ENCODE results near the gene POMC. TPM values are rescaled to one million over a fixed set of nuclear protein-coding genes. Genes with fewer than 3 reads are reported as not detected.

Gene POMC
- total RNA-seq, 1 donor from 2014 or later, result 7.5 TPM

DNA sequence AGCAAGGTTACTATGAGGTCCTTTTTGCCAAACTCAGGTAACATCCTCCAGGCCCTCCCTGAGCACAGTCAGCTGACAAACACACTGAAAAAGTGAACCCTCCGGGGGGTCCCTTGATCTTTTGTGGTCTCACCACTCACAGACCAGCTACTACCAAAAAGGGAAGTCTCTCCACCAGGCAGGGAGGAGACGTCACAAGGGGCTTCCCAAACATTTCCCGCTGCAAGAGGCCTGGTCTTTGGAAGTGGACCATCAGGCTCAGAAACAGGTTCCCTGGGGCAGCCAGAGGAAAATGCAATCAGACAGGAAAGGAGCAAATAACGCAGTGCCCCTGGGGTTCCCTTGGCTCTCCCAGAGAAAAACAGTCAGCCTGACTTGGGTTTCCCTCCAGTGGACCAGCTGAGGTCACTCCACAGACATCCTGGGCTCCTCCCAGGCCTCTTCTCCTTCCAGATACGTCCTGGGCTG, 38.7 kb upstream of the POMC start:
- no peak for DNase-seq

DNA sequence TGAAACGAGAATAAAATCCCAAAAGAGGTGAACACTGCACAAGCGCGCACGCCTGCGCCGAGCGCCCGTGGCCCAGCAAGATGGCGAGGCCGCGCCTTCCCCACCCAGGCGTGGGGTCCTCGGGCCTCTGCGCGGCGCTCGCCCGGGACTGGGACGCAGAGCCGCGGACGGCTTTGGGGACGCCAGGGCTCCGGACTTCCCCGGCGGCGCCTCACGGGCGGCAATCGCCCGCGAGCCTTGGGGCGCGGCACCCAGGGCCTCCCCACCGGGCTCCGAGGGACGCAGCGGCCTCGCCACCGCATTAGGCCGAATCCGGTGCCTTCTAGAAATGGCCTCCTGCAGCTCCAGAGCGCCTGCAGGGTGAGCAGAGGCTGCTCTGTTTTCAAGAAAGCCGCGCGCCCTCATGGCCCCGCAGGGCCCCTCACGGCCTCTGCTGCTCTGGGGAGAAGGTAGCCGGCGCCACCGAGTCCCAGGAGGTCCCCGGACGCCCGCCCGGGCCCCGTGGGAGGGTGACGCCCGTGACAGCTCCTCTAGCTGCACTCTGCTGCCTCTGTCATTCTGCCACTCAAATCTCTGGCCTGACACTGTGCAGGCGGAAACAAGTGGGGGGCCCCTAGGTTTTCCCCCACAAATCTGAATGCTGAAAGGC, 35.9 kb upstream of the POMC start:
- no peak for DNase-seq
- intact Hi-C loops (cut with micrococcal nuclease), result no loop called here
- Histone ChIP-seq H3K4me1 (peaks cover 7% of the 10 kb centered on the region), H3K27ac (replicated peaks) (no peak overlapping the region), H3K4me3 (peak overlapping the region; percentile 55), H3K27me3 (ENCODE audit: low read depth) (no peaks in the 10 kb centered on the region), H3K36me3 (no peaks in the 10 kb centered on the region), H3K9me3 (replicated peaks) (no peaks in the 10 kb centered on the region)
- peak; percentile 13 for TF ChIP-seq CTCF (IDR thresholded peaks at IDR 0.05; ENCODE audit: borderline replicate concordance)

More for the DNA sequence above, 38.7 kb upstream of the POMC start:
- no peak overlapping the region for H3K27ac ChIP-seq (replicated peaks)
- H3K9me3 ChIP-seq (replicated peaks), result no peaks in the 10 kb centered on the region
- peaks cover 7% of the 10 kb centered on the region for H3K4me1 ChIP-seq
- H3K4me3 ChIP-seq, result no peak overlapping the region
- intact Hi-C loops (cut with micrococcal nuclease), result no loop called here
- TF ChIP-seq CTCF (IDR thresholded peaks at IDR 0.05; ENCODE audit: borderline replicate concordance), result no peak
- no peaks in the 10 kb centered on the region for H3K27me3 ChIP-seq (ENCODE audit: low read depth)
- H3K36me3 ChIP-seq, result no peaks in the 10 kb centered on the region

GRCh38 chr2:25202275-25202674, 33.9 kb upstream of the POMC start:
- Histone ChIP-seq H3K4me1 (peaks cover 7% of the 10 kb centered on the region), H3K27ac (replicated peaks) (no peak overlapping the region), H3K9me3 (replicated peaks) (no peaks in the 10 kb centered on the region), H3K36me3 (no peaks in the 10 kb centered on the region), H3K27me3 (ENCODE audit: low read depth) (no peaks in the 10 kb centered on the region), H3K4me3 (no peak overlapping the region)
- TF ChIP-seq CTCF (IDR thresholded peaks at IDR 0.05; ENCODE audit: borderline replicate concordance), result no peak
- intact Hi-C loops (cut with micrococcal nuclease), result no loop called here
- no peak for DNase-seq

DNA sequence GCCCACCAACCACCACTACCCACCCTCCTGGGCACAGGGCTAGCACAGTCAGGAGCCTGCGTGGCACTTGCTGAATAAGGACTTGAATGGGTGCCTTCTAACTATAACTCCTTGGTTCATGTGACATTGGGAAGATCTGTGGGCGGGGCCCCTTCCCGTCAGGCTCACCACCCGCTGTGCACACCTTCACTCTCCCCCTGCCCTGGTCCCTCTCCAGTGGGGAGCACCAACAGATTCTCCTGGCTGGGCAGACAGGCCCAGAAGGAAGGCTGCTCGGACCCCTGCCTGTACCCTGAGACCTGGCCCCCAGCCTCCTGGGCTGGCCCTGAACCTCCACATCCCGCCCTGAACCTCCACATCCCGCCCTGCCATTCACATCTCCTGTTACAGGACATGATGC, 33.4 kb upstream of the POMC start:
- DNase-seq, result no peak
- no peaks in the 10 kb centered on the region for H3K36me3 ChIP-seq
- no peak for TF ChIP-seq CTCF (IDR thresholded peaks at IDR 0.05; ENCODE audit: borderline replicate concordance)
- H3K4me3 ChIP-seq, result no peak overlapping the region
- intact Hi-C loops (cut with micrococcal nuclease), result no loop called here
- H3K9me3 ChIP-seq (replicated peaks), result no peaks in the 10 kb centered on the region
- peaks cover 7% of the 10 kb centered on the region for H3K4me1 ChIP-seq
- no peaks in the 10 kb centered on the region for H3K27me3 ChIP-seq (ENCODE audit: low read depth)
- no peak overlapping the region for H3K27ac ChIP-seq (replicated peaks)

DNA sequence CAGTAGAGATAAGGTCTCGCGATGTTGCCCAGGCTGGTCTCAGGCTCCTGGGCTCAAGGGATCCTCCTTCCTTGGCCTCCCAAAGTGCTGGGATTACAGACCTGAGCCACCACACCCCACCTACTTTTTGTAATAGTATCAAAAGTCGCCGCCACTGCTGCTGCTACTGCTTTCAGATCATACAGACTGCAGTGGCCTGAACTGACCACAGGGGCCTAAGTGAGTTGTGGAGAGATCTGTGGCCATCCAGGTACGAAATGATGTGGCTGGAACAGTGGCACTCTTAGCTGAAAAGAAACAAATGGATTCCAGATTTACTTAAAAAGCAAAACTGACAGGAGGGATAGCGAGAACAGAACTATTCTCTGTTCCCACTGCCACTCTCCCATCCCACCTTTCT, 32.9 kb upstream of the POMC start:
- DNase-seq, result no peak
- Histone ChIP-seq H3K27me3 (ENCODE audit: low read depth) (no peaks in the 10 kb centered on the region), H3K36me3 (no peaks in the 10 kb centered on the region), H3K27ac (replicated peaks) (no peak overlapping the region), H3K4me3 (no peak overlapping the region), H3K9me3 (replicated peaks) (no peaks in the 10 kb centered on the region), H3K4me1 (peaks cover 7% of the 10 kb centered on the region)
- intact Hi-C loops (cut with micrococcal nuclease), result no loop called here
- TF ChIP-seq CTCF (IDR thresholded peaks at IDR 0.05; ENCODE audit: borderline replicate concordance), result peak; percentile 17

Data from left ventricle myocardium inferior (tissue), 1 donor.